HepG2 (cell line): ENCODE data around the gene FIGLA.
A peak's percentile ranks its signal among the peaks of the same experiment; 100 is the strongest.

Experiments
- EZH2 ChIP-seq: conservative IDR thresholded peaks from 2 replicates; pipeline ENCODE4 v1.6.1; 2012; ENCODE audit warnings: mild to moderate bottlenecking, low read depth, low read length, moderate library complexity
- GTF2F1 ChIP-seq: fragments of 150-350 bp; IDR thresholded peaks from 2 replicates; pipeline ENCODE4 v1.6.1; 2014; ENCODE audit warnings: low read length
- TF ChIP-seq, protein P1 (sequence below): sonication (generic); formaldehyde crosslinking; IDR thresholded peaks from 2 replicates; pipeline ENCODE4 v1.4.0; 2020; ENCODE audit warnings: missing genetic modification reagents

DNA sequence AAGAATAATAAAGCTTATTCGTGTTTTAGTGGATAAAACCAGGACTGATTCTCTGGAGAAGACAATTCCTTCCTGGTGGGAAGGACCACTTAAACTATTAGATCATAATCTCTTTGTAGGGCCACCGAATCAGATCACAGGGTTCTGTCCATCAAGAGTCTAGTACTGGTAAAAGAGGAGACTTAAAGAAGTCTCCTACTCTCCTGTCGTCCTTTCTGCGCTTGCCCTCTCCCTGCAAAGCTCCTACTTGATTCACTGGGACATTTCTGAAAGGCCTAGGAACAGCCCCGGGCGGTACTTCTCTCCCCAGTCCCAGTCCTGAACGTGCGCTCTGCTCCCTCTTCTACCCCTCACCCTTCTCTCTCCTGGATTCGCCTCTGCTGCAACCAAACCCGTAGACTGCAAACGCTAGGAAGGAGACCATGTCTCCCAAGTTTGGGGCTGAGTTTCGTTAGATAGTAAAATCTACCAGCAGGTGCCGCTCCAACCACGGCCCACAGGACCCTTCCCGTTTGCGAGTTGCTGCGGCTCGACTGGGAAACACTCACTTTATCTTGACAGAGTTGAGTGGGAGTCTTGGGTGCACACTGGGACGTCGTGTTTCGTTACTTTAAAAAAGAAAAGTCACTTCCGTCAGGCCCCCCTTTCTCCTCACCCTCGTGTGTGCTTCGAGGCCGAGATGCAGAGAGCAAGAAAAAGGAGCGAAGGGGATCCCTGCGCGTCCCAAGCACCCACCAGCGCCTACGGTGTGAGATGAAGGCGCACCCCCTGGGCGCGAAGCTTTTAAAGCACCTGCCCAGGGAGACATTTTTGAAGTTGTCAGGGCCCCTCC, 923 bp downstream of the FIGLA start:
- TF ChIP-seq, protein P1, sequence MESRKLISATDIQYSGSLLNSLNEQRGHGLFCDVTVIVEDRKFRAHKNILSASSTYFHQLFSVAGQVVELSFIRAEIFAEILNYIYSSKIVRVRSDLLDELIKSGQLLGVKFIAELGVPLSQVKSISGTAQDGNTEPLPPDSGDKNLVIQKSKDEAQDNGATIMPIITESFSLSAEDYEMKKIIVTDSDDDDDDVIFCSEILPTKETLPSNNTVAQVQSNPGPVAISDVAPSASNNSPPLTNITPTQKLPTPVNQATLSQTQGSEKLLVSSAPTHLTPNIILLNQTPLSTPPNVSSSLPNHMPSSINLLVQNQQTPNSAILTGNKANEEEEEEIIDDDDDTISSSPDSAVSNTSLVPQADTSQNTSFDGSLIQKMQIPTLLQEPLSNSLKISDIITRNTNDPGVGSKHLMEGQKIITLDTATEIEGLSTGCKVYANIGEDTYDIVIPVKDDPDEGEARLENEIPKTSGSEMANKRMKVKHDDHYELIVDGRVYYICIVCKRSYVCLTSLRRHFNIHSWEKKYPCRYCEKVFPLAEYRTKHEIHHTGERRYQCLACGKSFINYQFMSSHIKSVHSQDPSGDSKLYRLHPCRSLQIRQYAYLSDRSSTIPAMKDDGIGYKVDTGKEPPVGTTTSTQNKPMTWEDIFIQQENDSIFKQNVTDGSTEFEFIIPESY (CRISPR knock-in tag): peak; percentile 28; the same call in 1 of the 2 replicates
- TF ChIP-seq GTF2F1 (no peak), EZH2 (no peak)
